HepG2 (cell line): Measurements from ENCODE around the gene ANGPTL5. TPM values are rescaled to one million over a fixed set of nuclear protein-coding genes. Genes with fewer than 3 reads are reported as not detected.

Experiments used
- ARID5B ChIP-seq: IDR thresholded peaks from 2 replicates; pipeline ENCODE4 v1.4.0; 2020; ENCODE audit warnings: mild to moderate bottlenecking, missing genetic modification reagents
- ELF3 ChIP-seq: IDR thresholded peaks from 2 replicates; pipeline ENCODE4 v1.6.1; 2016; ENCODE audit warnings: missing genetic modification reagents, missing compliant biosample characterization
- FOXP1 ChIP-seq, 2 experiments: fragments of 450-650 bp in 1 of 2; IDR thresholded peaks; 2 replicates each; pipeline ENCODE4 v1.6.1; 2017 to 2018; ENCODE audit warnings: antibody characterized with exemption in 1 of 2
- HDAC6 ChIP-seq: fragments of 200-600 bp; sonication (generic); IDR thresholded peaks from 2 replicates; pipeline ENCODE4 v1.7.0; 2017; ENCODE audit warnings: mild to moderate bottlenecking, antibody characterized with exemption, low read length, low read depth
- KMT2B ChIP-seq: IDR thresholded peaks from 2 replicates; pipeline ENCODE4 v1.6.1; 2016; ENCODE audit warnings: missing genetic modification reagents, missing compliant biosample characterization
- MYNN ChIP-seq: sonication (generic); formaldehyde crosslinking; IDR thresholded peaks from 2 replicates; pipeline ENCODE4 v1.4.0; 2020; ENCODE audit warnings: mild to moderate bottlenecking, low read depth, missing genetic modification reagents
- NFYC ChIP-seq: IDR thresholded peaks from 2 replicates; pipeline ENCODE4 v1.6.1; 2016; ENCODE audit warnings: missing genetic modification reagents, missing compliant biosample characterization
- RFX1 ChIP-seq: fragments of 450-650 bp; IDR thresholded peaks from 2 replicates; pipeline ENCODE4 v1.6.1; 2017
- SETDB1 ChIP-seq: sonication (generic); formaldehyde crosslinking; IDR thresholded peaks from 2 replicates; pipeline ENCODE4 v1.5.1; 2020; ENCODE audit warnings: missing genetic modification reagents, mild to moderate bottlenecking, borderline replicate concordance
- SIN3A ChIP-seq: IDR thresholded peaks from 2 replicates; pipeline ENCODE4 v1.6.1; 2011; ENCODE audit warnings: low read depth, mild to moderate bottlenecking, control low read depth, low read length, borderline replicate concordance
- SOX13 ChIP-seq, 3 experiments: fragments of 450-650 bp in 1 of 3; sonication (generic) in 1 of 3; formaldehyde crosslinking in 1 of 3; IDR thresholded peaks in 2 of 3; conservative IDR thresholded peaks in 1 of 3; 2 replicates each; pipeline versions ENCODE4 v1.5.0 to v1.6.1; 2016 to 2020; ENCODE audit warnings: antibody characterized with exemption in 1 of 3, mild to moderate bottlenecking in 1 of 3, missing compliant biosample characterization in 1 of 3, missing genetic modification reagents in 1 of 3, moderate library complexity in 1 of 3
- SSRP1 ChIP-seq: IDR thresholded peaks from 2 replicates; pipeline ENCODE4 v1.6.1; 2016; ENCODE audit warnings: control low read depth
- TAF1 ChIP-seq: sonication (generic); formaldehyde crosslinking; IDR thresholded peaks from 2 replicates; pipeline ENCODE4 v1.4.0; 2020; ENCODE audit warnings: missing genetic modification reagents
- TERF1 ChIP-seq: sonication (generic); formaldehyde crosslinking; IDR thresholded peaks from 2 replicates; pipeline ENCODE4 v1.8.0; 2022; ENCODE audit warnings: mild to moderate bottlenecking, missing genetic modification reagents, moderate library complexity
- ZBTB43 ChIP-seq: sonication (generic); formaldehyde crosslinking; conservative IDR thresholded peaks from 2 replicates; pipeline ENCODE4 v1.4.0; 2020; ENCODE audit warnings: missing genetic modification reagents
- ZC3H4 ChIP-seq: sonication (generic); formaldehyde crosslinking; IDR thresholded peaks from 2 replicates; pipeline ENCODE4 v1.4.0; 2020; ENCODE audit warnings: missing genetic modification reagents, borderline replicate concordance
- ZFAT ChIP-seq: sonication (generic); formaldehyde crosslinking; conservative IDR thresholded peaks from 2 replicates; pipeline ENCODE4 v1.8.1; 2023; ENCODE audit warnings: missing genetic modification reagents, inconsistent platforms
- ZNF281 ChIP-seq: sonication (generic); formaldehyde crosslinking; IDR thresholded peaks from 2 replicates; pipeline ENCODE4 v1.4.0; 2020; ENCODE audit warnings: missing genetic modification reagents, borderline replicate concordance
- ZNF343 ChIP-seq: sonication (generic); formaldehyde crosslinking; IDR thresholded peaks from 2 replicates; pipeline ENCODE4 v1.4.0; 2020; ENCODE audit warnings: mild to moderate bottlenecking, missing genetic modification reagents
- ZNF563 ChIP-seq: sonication (generic); formaldehyde crosslinking; IDR thresholded peaks from 2 replicates; pipeline ENCODE4 v1.8.0; 2022; ENCODE audit warnings: mild to moderate bottlenecking, moderate library complexity, missing genetic modification reagents
- ZNF740 ChIP-seq: sonication (generic); formaldehyde crosslinking; IDR thresholded peaks from 2 replicates; pipeline ENCODE4 v1.4.0; 2020; ENCODE audit warnings: missing genetic modification reagents
- ZNF761 ChIP-seq: sonication (generic); formaldehyde crosslinking; conservative IDR thresholded peaks from 2 replicates; pipeline ENCODE4 v1.4.0; 2020; ENCODE audit warnings: mild to moderate bottlenecking, missing genetic modification reagents
- polyA plus RNA-seq, 8 experiments: library from polyadenylated mRNA; depleted of rRNA in 3 of 8; stranded (reverse) in 7 of 8; unstranded in 1 of 8; fragments of >200 nt; fragmentation: Illumina TruSeq in 4 of 8; extraction: Trizol in 4 of 8; gene quantifications; 2 replicates each; pipeline versions ENCODE4 v1.2.1 to v1.2.3, GENCODE V29; 2011 to 2016; ENCODE audit warnings: low read depth in 4 of 8, missing spikeins in 1 of 8, mixed read lengths in 1 of 8; ENCODE audit not compliant: insufficient read depth in 1 of 8
- total RNA-seq, 5 experiments: library from RNA; depleted of rRNA; stranded (reverse); fragments of >200 nt; fragmentation: Illumina TruSeq; extraction: Trizol; gene quantifications; 2 replicates each; pipeline ENCODE4 v1.2.3, GENCODE V29; 2016; ENCODE audit warnings: low read depth in 1 of 5

ANGPTL5 gene
- total and polyA plus RNA-seq, 2 of the 13 experiments (the other 11 are each of a cell fraction or from before 2014, with no cell fraction given), result not detected

GRCh38 chr11:101912823-101913284 is 3.5 kb downstream of the ANGPTL5 start (continued):
- TF ChIP-seq SIN3A (no peak), SSRP1 (no peak), HDAC6 (no peak), ZBTB43 (CRISPR knock-in tag) (no peak), TAF1 (CRISPR knock-in tag) (no peak), MYNN (CRISPR knock-in tag) (no peak), ELF3 (no peak), ZNF761 (CRISPR knock-in tag) (no peak), ZFAT (CRISPR knock-in tag) (no peak), TERF1 (CRISPR knock-in tag) (no peak), ZC3H4 (CRISPR knock-in tag) (no peak), RFX1 (no peak), ZNF740 (no peak), SOX13 (IDR thresholded peaks at IDR 0.05) (no peak), SOX13 (CRISPR knock-in tag; conservative IDR thresholded peaks at IDR 0.05 in 1 of 2, IDR thresholded peaks at IDR 0.05 in 1 of 2) (peak in 1 of 2 experiments; percentile 74; a peak in 2 of 4 replicates), FOXP1 (IDR thresholded peaks at IDR 0.05) (no peak), FOXP1 (CRISPR knock-in tag; IDR thresholded peaks at IDR 0.05) (peak; percentile 78), ZNF343 (CRISPR knock-in tag) (no peak), ZNF563 (CRISPR knock-in tag) (no peak), ARID5B (peak; percentile 51; the same call in 1 of the 2 replicates), ZNF281 (no peak), KMT2B (CRISPR knock-in tag) (no peak), SETDB1 (no peak), NFYC (CRISPR knock-in tag) (no peak)
